NCI-H146 (cell line): ENCODE data around the gene AKAIN1.

Source experiments
- DNase-seq: peaks from one replicate; lab custom pipeline; 2025; lab: John Stamatoyannopoulos, UW

The AKAIN1 gene

GRCh38 chr18:5093902-5094301, 103.2 kb downstream of the AKAIN1 start:
- DNase-seq, result no peak
